Measurements from ENCODE around the gene CHCHD6.

Gene CHCHD6

GRCh38 chr3:126907557-126907956, 203.5 kb downstream of the CHCHD6 start:
- H3K9me3 Mint-ChIP-seq: no peaks in the 10 kb centered on the region
- no peaks in the 10 kb centered on the region for H3K27me3 Mint-ChIP-seq
- no peak overlapping the region for H3K4me3 Mint-ChIP-seq
- H3K4me1 Mint-ChIP-seq: peaks cover 29% of the 10 kb centered on the region
- H3K36me3 Mint-ChIP-seq: peaks cover 15% of the 10 kb centered on the region
- no peak overlapping the region for H3K27ac Mint-ChIP-seq

GRCh38 chr3:126908752-126909275, 204.8 kb downstream of the CHCHD6 start:
- H3K4me3 Mint-ChIP-seq: no peak overlapping the region

GRCh38 chr3:126910231-126910630, 206.2 kb downstream of the CHCHD6 start:
- Mint-ChIP-seq H3K4me3 (no peak overlapping the region), H3K27ac (peak overlapping the region; percentile 66), H3K9me3 (no peaks in the 10 kb centered on the region), H3K36me3 (peaks cover 18% of the 10 kb centered on the region), H3K4me1 (peaks cover 29% of the 10 kb centered on the region), H3K27me3 (no peaks in the 10 kb centered on the region)

More at GRCh38 chr3:126908752-126909275, 204.8 kb downstream of the CHCHD6 start:
- H3K4me1 Mint-ChIP-seq: peaks cover 29% of the 10 kb centered on the region
- no peaks in the 10 kb centered on the region for H3K9me3 Mint-ChIP-seq
- H3K36me3 Mint-ChIP-seq: peaks cover 15% of the 10 kb centered on the region
- no peaks in the 10 kb centered on the region for H3K27me3 Mint-ChIP-seq
- H3K27ac Mint-ChIP-seq: no peak overlapping the region

- H3K4me1 Mint-ChIP-seq: peaks cover 29% of the 10 kb centered on the region
- peak overlapping the region; percentile 43 for H3K4me3 Mint-ChIP-seq
- H3K27ac Mint-ChIP-seq: peak overlapping the region; percentile 59
- H3K36me3 Mint-ChIP-seq: peaks cover 22% of the 10 kb centered on the region
- no peaks in the 10 kb centered on the region for H3K9me3 Mint-ChIP-seq
- H3K27me3 Mint-ChIP-seq: no peaks in the 10 kb centered on the region
These were observed 207.4 kb downstream of the CHCHD6 start for GRCh38 chr3:126911162-126912026.

- no peak overlapping the region for H3K4me3 Mint-ChIP-seq
- peaks cover 23% of the 10 kb centered on the region for H3K36me3 Mint-ChIP-seq
- no peaks in the 10 kb centered on the region for H3K9me3 Mint-ChIP-seq
- peak overlapping the region; percentile 43 for H3K27ac Mint-ChIP-seq
- no peaks in the 10 kb centered on the region for H3K27me3 Mint-ChIP-seq
- H3K4me1 Mint-ChIP-seq: peaks cover 29% of the 10 kb centered on the region
These were observed 208.0 kb downstream of the CHCHD6 start for GRCh38 chr3:126912027-126912422.

- Mint-ChIP-seq H3K27ac (peak overlapping the region; percentile 43), H3K27me3 (no peaks in the 10 kb centered on the region), H3K4me1 (peaks cover 29% of the 10 kb centered on the region), H3K4me3 (no peak overlapping the region), H3K36me3 (peaks cover 29% of the 10 kb centered on the region), H3K9me3 (no peaks in the 10 kb centered on the region)
These were observed 208.6 kb downstream of the CHCHD6 start for GRCh38 chr3:126912491-126913195.

- H3K4me3 Mint-ChIP-seq: no peak overlapping the region
- H3K9me3 Mint-ChIP-seq: no peaks in the 10 kb centered on the region
- peaks cover 29% of the 10 kb centered on the region for H3K4me1 Mint-ChIP-seq
- peaks cover 30% of the 10 kb centered on the region for H3K36me3 Mint-ChIP-seq
- H3K27me3 Mint-ChIP-seq: no peaks in the 10 kb centered on the region
- H3K27ac Mint-ChIP-seq: no peak overlapping the region
These were observed 209.5 kb downstream of the CHCHD6 start for GRCh38 chr3:126913524-126913923.

GRCh38 chr3:126914226-126914625, 210.2 kb downstream of the CHCHD6 start:
- no peaks in the 10 kb centered on the region for H3K27me3 Mint-ChIP-seq
- no peak overlapping the region for H3K4me3 Mint-ChIP-seq
- no peak overlapping the region for H3K27ac Mint-ChIP-seq
- H3K9me3 Mint-ChIP-seq: no peaks in the 10 kb centered on the region
- peaks cover 30% of the 10 kb centered on the region for H3K36me3 Mint-ChIP-seq
- peaks cover 27% of the 10 kb centered on the region for H3K4me1 Mint-ChIP-seq

GRCh38 chr3:126915015-126915414, 211.0 kb downstream of the CHCHD6 start:
- Mint-ChIP-seq H3K27me3 (no peaks in the 10 kb centered on the region), H3K36me3 (peaks cover 31% of the 10 kb centered on the region), H3K4me1 (peaks cover 22% of the 10 kb centered on the region), H3K9me3 (no peaks in the 10 kb centered on the region), H3K4me3 (no peak overlapping the region), H3K27ac (no peak overlapping the region)

- Mint-ChIP-seq H3K36me3 (peaks cover 35% of the 10 kb centered on the region), H3K4me3 (no peak overlapping the region), H3K27ac (no peak overlapping the region), H3K27me3 (no peaks in the 10 kb centered on the region), H3K4me1 (peaks cover 8% of the 10 kb centered on the region), H3K9me3 (no peaks in the 10 kb centered on the region)
These were observed 212.5 kb downstream of the CHCHD6 start for GRCh38 chr3:126916546-126916945.

GRCh38 chr3:126917232-126917804, 213.3 kb downstream of the CHCHD6 start:
- H3K36me3 Mint-ChIP-seq: peaks cover 32% of the 10 kb centered on the region
- H3K27ac Mint-ChIP-seq: no peak overlapping the region
- no peaks in the 10 kb centered on the region for H3K27me3 Mint-ChIP-seq
- no peak overlapping the region for H3K4me3 Mint-ChIP-seq
- H3K4me1 Mint-ChIP-seq: peaks cover under 1% of the 10 kb centered on the region
- H3K9me3 Mint-ChIP-seq: no peaks in the 10 kb centered on the region

GRCh38 chr3:126918355-126918821, 214.3 kb downstream of the CHCHD6 start:
- H3K4me3 Mint-ChIP-seq: no peak overlapping the region
- no peak overlapping the region for H3K27ac Mint-ChIP-seq
- peaks cover 32% of the 10 kb centered on the region for H3K36me3 Mint-ChIP-seq
- H3K27me3 Mint-ChIP-seq: no peaks in the 10 kb centered on the region
- H3K4me1 Mint-ChIP-seq: no peaks in the 10 kb centered on the region
- H3K9me3 Mint-ChIP-seq: no peaks in the 10 kb centered on the region

- H3K4me1 Mint-ChIP-seq: no peaks in the 10 kb centered on the region
- no peaks in the 10 kb centered on the region for H3K27me3 Mint-ChIP-seq
- H3K36me3 Mint-ChIP-seq: peaks cover 25% of the 10 kb centered on the region
- no peak overlapping the region for H3K4me3 Mint-ChIP-seq
- H3K27ac Mint-ChIP-seq: no peak overlapping the region
- no peaks in the 10 kb centered on the region for H3K9me3 Mint-ChIP-seq
These were observed 217.2 kb downstream of the CHCHD6 start for GRCh38 chr3:126921085-126921824.

- no peaks in the 10 kb centered on the region for H3K27me3 Mint-ChIP-seq
- no peak overlapping the region for H3K4me3 Mint-ChIP-seq
- no peaks in the 10 kb centered on the region for H3K9me3 Mint-ChIP-seq
- peaks cover 20% of the 10 kb centered on the region for H3K36me3 Mint-ChIP-seq
- H3K4me1 Mint-ChIP-seq: no peaks in the 10 kb centered on the region
- H3K27ac Mint-ChIP-seq: no peak overlapping the region
These were observed 218.4 kb downstream of the CHCHD6 start for GRCh38 chr3:126922466-126922865.

GRCh38 chr3:126923423-126923822, 219.4 kb downstream of the CHCHD6 start:
- peaks cover 15% of the 10 kb centered on the region for H3K36me3 Mint-ChIP-seq
- no peak overlapping the region for H3K4me3 Mint-ChIP-seq
- no peaks in the 10 kb centered on the region for H3K9me3 Mint-ChIP-seq
- no peaks in the 10 kb centered on the region for H3K4me1 Mint-ChIP-seq
- no peak overlapping the region for H3K27ac Mint-ChIP-seq
- no peaks in the 10 kb centered on the region for H3K27me3 Mint-ChIP-seq

All from activated naive CD4-positive, alpha-beta T cell treated with anti-CD3 and anti-CD28 coated beads, Interleukin-2, amount 50 U/mL, for 24 hours (primary cell).